Naive thymus-derived CD4-positive, alpha-beta T cell (primary cell): ENCODE results near the gene EIF2S3. TPM values are rescaled to one million over a fixed set of nuclear protein-coding genes. Genes with fewer than 3 reads are reported as not detected.

Experiments
- ATAC-seq: fragments of 150-1000 bp; cut with Tn5 transposase; 2 replicates; pipeline ENCODE4 v1.10.0; 2021; ENCODE audit warnings: mild to moderate bottlenecking, moderate library complexity
- CTCF ChIA-PET: fragments of 350-600 bp; sonication (Branson Sonifier 250); formaldehyde crosslinking; loops from one replicate; lab custom pipeline; 2021; ENCODE audit warnings: antibody characterized with exemption; lab: Charles Lee
- POLR2A ChIA-PET: fragments of 350-600 bp; sonication (Branson Sonifier 250); formaldehyde crosslinking; loops from one replicate; lab custom pipeline; 2021; ENCODE audit warnings: antibody characterized with exemption, inconsistent platforms; lab: Charles Lee
- DNase-seq, 9 donors: peaks; one replicate each; pipeline versions ENCODE4 v3.0.0 to v3.0.0-alpha.2; 2020 to 2022; ENCODE audit warnings: mixed read lengths in 1 of 9
- H3K27ac ChIP-seq: one replicate; pipeline ENCODE4 v1.7.0; 2013; ENCODE audit warnings: mild to moderate bottlenecking, low read depth, low read length, moderate library complexity
- H3K27me3 ChIP-seq, 2 donors: one replicate each; pipeline ENCODE4 v1.7.0; 2013; ENCODE audit warnings: low read length in 2 of 2, mild to moderate bottlenecking in 2 of 2, moderate library complexity in 2 of 2; ENCODE audit not compliant: control insufficient read depth in 2 of 2, insufficient read depth in 2 of 2
- H3K36me3 ChIP-seq, 3 experiments: 1 replicate in 2 of 3; 2 replicates in 1 of 3; pipeline ENCODE4 v1.7.0; 2013; ENCODE audit warnings: low read length in 3 of 3, mild to moderate bottlenecking in 3 of 3, moderate library complexity in 1 of 3; ENCODE audit not compliant: insufficient read depth in 3 of 3, control insufficient read depth in 2 of 3
- H3K4me1 ChIP-seq, 2 donors: one replicate each; pipeline ENCODE4 v1.7.0; 2013; ENCODE audit warnings: low read length in 2 of 2, mild to moderate bottlenecking in 2 of 2, moderate library complexity in 1 of 2; ENCODE audit not compliant: control insufficient read depth in 2 of 2, insufficient read depth in 2 of 2
- H3K4me3 ChIP-seq: 2 replicates; pipeline ENCODE4 v1.7.0; 2013; ENCODE audit warnings: mild to moderate bottlenecking, low read length
- H3K9me3 ChIP-seq, 3 experiments: 1 replicate in 2 of 3; 2 replicates in 1 of 3; pipeline ENCODE4 v1.7.0; 2013; ENCODE audit warnings: low read length in 3 of 3; ENCODE audit not compliant: control insufficient read depth in 2 of 3
- H3K27ac Mint-ChIP-seq, 9 donors: one replicate each; pipeline ENCODE4 v1.8.0; 2020 to 2022; ENCODE audit warnings: mixed read lengths in 9 of 9, mild to moderate bottlenecking in 8 of 9, moderate library complexity in 5 of 9, inconsistent platforms in 2 of 9
- H3K27me3 Mint-ChIP-seq, 5 donors: one replicate each; pipeline ENCODE4 v1.8.0; 2021 to 2022; ENCODE audit warnings: mixed read lengths in 5 of 5, mild to moderate bottlenecking in 1 of 5
- H3K36me3 Mint-ChIP-seq, 5 donors: one replicate each; pipeline ENCODE4 v1.8.0; 2020 to 2022; ENCODE audit warnings: mixed read lengths in 5 of 5, mild to moderate bottlenecking in 3 of 5, inconsistent platforms in 1 of 5
- H3K4me1 Mint-ChIP-seq, 7 donors: one replicate each; pipeline ENCODE4 v1.8.0; 2020 to 2022; ENCODE audit warnings: mixed read lengths in 7 of 7, mild to moderate bottlenecking in 3 of 7, inconsistent platforms in 1 of 7
- H3K4me3 Mint-ChIP-seq, 10 donors: one replicate each; pipeline ENCODE4 v1.8.0; 2020 to 2022; ENCODE audit warnings: mild to moderate bottlenecking in 10 of 10, mixed read lengths in 10 of 10, moderate library complexity in 6 of 10, inconsistent platforms in 2 of 10
- H3K9me3 Mint-ChIP-seq, 11 donors: one replicate each; pipeline ENCODE4 v1.8.0; 2020 to 2022; ENCODE audit warnings: mixed read lengths in 11 of 11, mild to moderate bottlenecking in 4 of 11, inconsistent platforms in 1 of 11, moderate library complexity in 1 of 11
- intact Hi-C, 2 donors: fragments of 100-400 bp; cut with micrococcal nuclease; formaldehyde crosslinking; loops; one replicate each; pipeline ENCODE4 v1.15.1; 2023
- polyA plus RNA-seq, 2 donors: library from polyadenylated mRNA; unstranded; fragments of 300-500 nt; fragmentation: Illumina TruSeq; gene quantifications; one replicate each; pipeline ENCODE4 v1.2.3, GENCODE V29; 2021
- total RNA-seq, 6 experiments: library from RNA in 5 of 6; stranded (reverse) in 5 of 6; gene quantifications; 1 replicate in 5 of 6; 2 replicates in 1 of 6; pipeline ENCODE4 v1.2.3 and lab custom pipeline; 2021 to 2026

Gene EIF2S3
- total and polyA plus RNA-seq, 7 experiments from 2014 or later = 125 to 270 (median 188) TPM

DNA sequence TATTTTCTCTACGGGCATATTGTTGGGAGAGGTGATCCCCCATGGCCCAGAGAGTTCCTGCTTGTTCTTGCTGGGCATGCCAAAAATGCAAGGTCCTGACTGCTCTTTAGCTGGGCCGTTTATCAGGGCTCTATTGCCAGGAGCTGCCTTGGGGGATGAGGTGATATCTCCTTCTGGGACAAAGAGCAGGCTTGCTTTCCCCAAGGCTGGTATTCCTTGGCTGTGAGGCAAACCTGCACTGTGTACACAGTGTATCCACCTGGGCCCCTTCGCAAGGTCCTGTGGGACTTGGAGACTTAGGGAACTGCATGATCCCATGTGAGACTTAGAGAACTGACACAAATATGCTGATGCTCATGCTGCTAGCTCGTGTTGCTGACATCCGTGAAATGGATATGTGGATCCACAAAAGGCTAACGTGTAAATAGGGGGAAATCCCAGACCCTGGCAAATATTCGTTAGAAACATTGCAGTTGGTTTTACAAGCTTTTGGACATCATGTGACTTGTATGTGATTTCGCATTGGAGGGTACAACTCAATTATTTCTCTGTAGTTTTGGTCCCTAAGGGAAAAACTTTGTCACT is 70.4 kb downstream of the EIF2S3 start:
- H3K36me3 ChIP-seq = no peaks in the 10 kb centered on the region
- Mint-ChIP-seq H3K9me3 (no peaks in the 10 kb centered on the region), H3K36me3 (peaks cover 0 to 4% (median 2%) of the 10 kb centered on the region in 5 donors), H3K4me3 (no peak overlapping the region), H3K27me3 (no peaks in the 10 kb centered on the region), H3K27ac (no peak overlapping the region), H3K4me1 (no peaks in the 10 kb centered on the region)
- intact Hi-C loops = no loop called here
- CTCF ChIA-PET = no interaction called here
- H3K27me3 ChIP-seq = no peaks in the 10 kb centered on the region
- no peak for DNase-seq
- no peak overlapping the region for H3K4me3 ChIP-seq
- H3K4me1 ChIP-seq = no peaks in the 10 kb centered on the region
- no peak overlapping the region for H3K27ac ChIP-seq
- no peaks in the 10 kb centered on the region for H3K9me3 ChIP-seq
- no peak for ATAC-seq
- POLR2A ChIA-PET = no interaction called here

Other genes starting within 250 kb of the EIF2S3 start
- 10 to 100 TPM in 2 of 5 experiments, 1 to 10 TPM in 3; 5.4 to 19.2 (median 7.5) TPM for gene APOO, start 147.0 kb upstream of the EIF2S3 start, total RNA-seq
- 10 to 100 TPM; 16.2 to 21.2 TPM for gene APOO, start 147.0 kb upstream of the EIF2S3 start, polyA plus RNA-seq
- not detected for gene CXorf58, start 146.9 kb upstream of the EIF2S3 start, total RNA-seq
- gene CXorf58, start 146.9 kb upstream of the EIF2S3 start, polyA plus RNA-seq = not detected
- 10 to 100 TPM in 3 of 5 experiments, 1 to 10 TPM in 2; 9.4 to 20.9 (median 10.5) TPM for gene KLHL15, start 27.8 kb upstream of the EIF2S3 start, total RNA-seq
- gene KLHL15, start 27.8 kb upstream of the EIF2S3 start, polyA plus RNA-seq = 1 to 10 TPM; 2.1 TPM
- gene ZFX, start 94.8 kb downstream of the EIF2S3 start, total RNA-seq = 10 to 100 TPM; 52.7 to 68.2 (median 63.3) TPM
- gene ZFX, start 94.8 kb downstream of the EIF2S3 start, polyA plus RNA-seq = 10 to 100 TPM; 38.1 to 40.0 TPM